PC-9 (cell line): Measurements from ENCODE around the gene CDH22. TPM values are rescaled to one million over a fixed set of nuclear protein-coding genes. Genes with fewer than 3 reads are reported as not detected.

Experiments
- BruUV-seq: library from RNA; stranded (reverse); fragments of 400-500 nt; replicated peaks from 2 replicates; lab custom pipeline; 2021; lab: Mats Ljungman, UMichigan
- CTCF ChIA-PET: fragments of 300-600 bp; sonication (Branson Sonifier 250); formaldehyde crosslinking; loops from one replicate; lab custom pipeline; 2022; ENCODE audit warnings: antibody characterized with exemption; lab: Charles Lee
- POLR2A ChIA-PET: fragments of 300-600 bp; sonication (Branson Sonifier 250); formaldehyde crosslinking; loops from one replicate; lab custom pipeline; 2022; ENCODE audit warnings: antibody characterized with exemption; ENCODE audit not compliant: unreplicated experiment; lab: Charles Lee
- DNase-seq, 2 experiments: peaks; one replicate each; pipeline versions ENCODE4 v3.0.0 to v3.0.0-alpha.2; 2015 to 2022; ENCODE audit warnings: mixed read lengths in 1 of 2
- H2AFZ ChIP-seq: fragments of 200-600 bp; sonication (generic); 2 replicates; pipeline ENCODE4 v1.8.1; 2017; ENCODE audit warnings: antibody characterized with exemption
- H3F3A ChIP-seq: fragments of 200-600 bp; sonication (generic); 2 replicates; pipeline ENCODE4 v1.8.1; 2017; ENCODE audit warnings: antibody characterized with exemption, mild to moderate bottlenecking, low read depth; ENCODE audit not compliant: insufficient read depth
- H3K27ac ChIP-seq: fragments of 200-600 bp; sonication (generic); 2 replicates; pipeline ENCODE4 v1.6.1; 2016; ENCODE audit warnings: mixed run types
- H3K27me3 ChIP-seq: fragments of 200-600 bp; sonication (generic); 2 replicates; pipeline ENCODE4 v1.6.1; 2016; ENCODE audit warnings: low read depth, mixed run types; ENCODE audit not compliant: insufficient read depth
- H3K36me3 ChIP-seq: fragments of 200-600 bp; sonication (generic); 2 replicates; pipeline ENCODE4 v1.6.1; 2016; ENCODE audit warnings: low read depth, mixed run types
- H3K4me1 ChIP-seq: fragments of 200-600 bp; sonication (generic); replicated peaks from 2 replicates; pipeline ENCODE4 v1.6.1; 2016; ENCODE audit warnings: mixed run types; ENCODE audit not compliant: insufficient read depth
- H3K4me2 ChIP-seq: fragments of 200-600 bp; sonication (generic); 2 replicates; pipeline ENCODE4 v1.6.1; 2017; ENCODE audit warnings: mixed run types
- H3K4me3 ChIP-seq: fragments of 200-600 bp; sonication (generic); 2 replicates; pipeline ENCODE4 v1.6.1; 2016; ENCODE audit warnings: mixed run types
- H3K79me2 ChIP-seq: fragments of 200-600 bp; sonication (generic); 2 replicates; pipeline ENCODE4 v1.6.1; 2017; ENCODE audit warnings: low read depth, mixed run types
- H3K9me2 ChIP-seq: fragments of 200-600 bp; sonication (generic); 2 replicates; pipeline ENCODE4 v1.8.1; 2017; ENCODE audit warnings: mild to moderate bottlenecking; ENCODE audit not compliant: insufficient read depth
- H3K9me3 ChIP-seq: fragments of 200-600 bp; sonication (generic); 2 replicates; pipeline ENCODE4 v1.8.1; 2016; ENCODE audit warnings: low read depth; ENCODE audit not compliant: insufficient read depth
- H4K20me1 ChIP-seq: fragments of 200-600 bp; sonication (generic); 2 replicates; pipeline ENCODE4 v1.8.1; 2017; ENCODE audit not compliant: insufficient read depth
- CTCF ChIP-seq: fragments of 200-600 bp; sonication (generic); conservative IDR thresholded peaks from 2 replicates; pipeline ENCODE4 v1.6.1; 2017; ENCODE audit warnings: mixed run types, antibody characterized with exemption, mild to moderate bottlenecking, moderate library complexity
- EZH2 ChIP-seq: fragments of 200-600 bp; sonication (generic); IDR thresholded peaks from 2 replicates; pipeline ENCODE4 v1.8.0; 2017; ENCODE audit warnings: antibody characterized with exemption, low read depth
- intact Hi-C: fragments of 100-400 bp; cut with micrococcal nuclease; formaldehyde crosslinking; loops from one replicate; pipeline ENCODE4 v1.10.0; 2022; ENCODE audit not compliant: unreplicated experiment
- total RNA-seq: library from RNA; stranded (reverse); gene quantifications from 2 replicates; pipeline ENCODE4 v1.2.3, GENCODE V29; 2021

Gene CDH22
- total RNA-seq, 1 experiment from 2014 or later, result not detected

GRCh38 chr20:46191611-46192010, 116.7 kb downstream of the CDH22 start:
- Histone ChIP-seq H3K9me2 (no peaks in the 10 kb centered on the region), H3K27me3 (peaks cover 87% of the 10 kb centered on the region), H3K4me3 (no peak overlapping the region), H3K4me1 (no peaks in the 10 kb centered on the region), H4K20me1 (no peaks in the 10 kb centered on the region; the same call in 1 of the 2 replicates), H3K9me3 (no peaks in the 10 kb centered on the region), H2AFZ (no peak overlapping the region), H3K79me2 (no peaks in the 10 kb centered on the region), H3K36me3 (no peaks in the 10 kb centered on the region), H3K27ac (no peak overlapping the region), H3F3A (no peaks in the 10 kb centered on the region), H3K4me2 (no peak overlapping the region)
- ChIA-PET CTCF (no interaction called here), POLR2A (no interaction called here)
- intact Hi-C loops, result no loop called here
- DNase-seq, result no peak
- BruUV-seq, result no TSS peak
- TF ChIP-seq EZH2 (no peak), CTCF (no peak)

GRCh38 chr20:46191168-46191540, 117.1 kb downstream of the CDH22 start:
- intact Hi-C loops, result no loop called here
- Histone ChIP-seq H3K27me3 (peaks cover 87% of the 10 kb centered on the region), H4K20me1 (no peaks in the 10 kb centered on the region; the same call in 1 of the 2 replicates), H3K9me2 (no peaks in the 10 kb centered on the region), H3K79me2 (no peaks in the 10 kb centered on the region), H2AFZ (no peak overlapping the region), H3K4me2 (no peak overlapping the region), H3K4me3 (no peak overlapping the region), H3F3A (no peaks in the 10 kb centered on the region), H3K27ac (no peak overlapping the region), H3K9me3 (no peaks in the 10 kb centered on the region), H3K4me1 (no peaks in the 10 kb centered on the region), H3K36me3 (no peaks in the 10 kb centered on the region)
- ChIA-PET POLR2A (no interaction called here), CTCF (no interaction called here)
- no peak for DNase-seq
- no TSS peak for BruUV-seq
- no peak for TF ChIP-seq EZH2
- TF ChIP-seq CTCF, result no peak

GRCh38 chr20:46190478-46191167, 117.7 kb downstream of the CDH22 start:
- CTCF ChIA-PET, result no interaction called here
- DNase-seq, result no peak
- no TSS peak for BruUV-seq
- H2AFZ ChIP-seq, result no peak overlapping the region
- H3K9me3 ChIP-seq, result no peaks in the 10 kb centered on the region
- H3K4me2 ChIP-seq, result no peak overlapping the region
- H3K27ac ChIP-seq, result no peak overlapping the region
- no peaks in the 10 kb centered on the region for H3K4me1 ChIP-seq
- H4K20me1 ChIP-seq, result no peaks in the 10 kb centered on the region; the same call in 1 of the 2 replicates
- TF ChIP-seq CTCF, result no peak
- H3K36me3 ChIP-seq, result no peaks in the 10 kb centered on the region
- H3K4me3 ChIP-seq, result no peak overlapping the region
- H3F3A ChIP-seq, result no peaks in the 10 kb centered on the region
- intact Hi-C loops, result no loop called here
- no peaks in the 10 kb centered on the region for H3K9me2 ChIP-seq
- POLR2A ChIA-PET, result no interaction called here
- H3K79me2 ChIP-seq, result no peaks in the 10 kb centered on the region
- peaks cover 89% of the 10 kb centered on the region for H3K27me3 ChIP-seq
